Right atrium auricular region (tissue), 2 donors: ENCODE results near the gene DPYSL3. TPM values are rescaled to one million over a fixed set of nuclear protein-coding genes. Genes with fewer than 3 reads are reported as not detected.

Experiments used
- DNase-seq: peaks from one replicate; pipeline ENCODE4 v3.0.0-alpha.2; 2019; ENCODE audit warnings: low spot score
- H3K27ac ChIP-seq, 2 donors: fragments of 200-600 bp; sonication (generic); 1 replicate in 1 of 2; 2 replicates in 1 of 2; pipeline ENCODE4 v1.5.1; 2016 to 2019
- H3K27me3 ChIP-seq, 2 donors: fragments of 200-600 bp; sonication (generic); one replicate each; pipeline versions ENCODE4 v1.5.1 to v1.6.0; 2017 to 2019
- H3K36me3 ChIP-seq: fragments of 200-600 bp; sonication (generic); one replicate; pipeline ENCODE4 v1.5.1; 2016
- H3K4me1 ChIP-seq, 2 donors: fragments of 200-600 bp; sonication (generic); one replicate each; pipeline versions ENCODE4 v1.5.1 to v1.6.0; 2017 to 2019
- H3K4me3 ChIP-seq, 2 donors: fragments of 200-600 bp; sonication (generic); 1 replicate in 1 of 2; 2 replicates in 1 of 2; pipeline ENCODE4 v1.5.1; 2017 to 2019; ENCODE audit warnings: mild to moderate bottlenecking in 1 of 2, moderate library complexity in 1 of 2
- H3K9me3 ChIP-seq, 2 donors: fragments of 200-600 bp; sonication (generic); one replicate each; pipeline ENCODE4 v1.5.1; 2019
- total RNA-seq, 2 donors: library from RNA; depleted of rRNA; stranded (reverse); fragments of >200 nt; gene quantifications; one replicate each; pipeline ENCODE4 v1.1.0, GENCODE V29; 2016
- TF ChIP-seq, protein P1 (sequence below), 2 donors: fragments of 200-600 bp; sonication (generic); IDR thresholded peaks; one replicate each; pipeline ENCODE4 v1.5.1; 2019; ENCODE audit warnings: antibody characterized with exemption in 2 of 2

DPYSL3 gene
- total RNA-seq, 2 donors from 2014 or later: 45.3 to 56.2 TPM

DNA sequence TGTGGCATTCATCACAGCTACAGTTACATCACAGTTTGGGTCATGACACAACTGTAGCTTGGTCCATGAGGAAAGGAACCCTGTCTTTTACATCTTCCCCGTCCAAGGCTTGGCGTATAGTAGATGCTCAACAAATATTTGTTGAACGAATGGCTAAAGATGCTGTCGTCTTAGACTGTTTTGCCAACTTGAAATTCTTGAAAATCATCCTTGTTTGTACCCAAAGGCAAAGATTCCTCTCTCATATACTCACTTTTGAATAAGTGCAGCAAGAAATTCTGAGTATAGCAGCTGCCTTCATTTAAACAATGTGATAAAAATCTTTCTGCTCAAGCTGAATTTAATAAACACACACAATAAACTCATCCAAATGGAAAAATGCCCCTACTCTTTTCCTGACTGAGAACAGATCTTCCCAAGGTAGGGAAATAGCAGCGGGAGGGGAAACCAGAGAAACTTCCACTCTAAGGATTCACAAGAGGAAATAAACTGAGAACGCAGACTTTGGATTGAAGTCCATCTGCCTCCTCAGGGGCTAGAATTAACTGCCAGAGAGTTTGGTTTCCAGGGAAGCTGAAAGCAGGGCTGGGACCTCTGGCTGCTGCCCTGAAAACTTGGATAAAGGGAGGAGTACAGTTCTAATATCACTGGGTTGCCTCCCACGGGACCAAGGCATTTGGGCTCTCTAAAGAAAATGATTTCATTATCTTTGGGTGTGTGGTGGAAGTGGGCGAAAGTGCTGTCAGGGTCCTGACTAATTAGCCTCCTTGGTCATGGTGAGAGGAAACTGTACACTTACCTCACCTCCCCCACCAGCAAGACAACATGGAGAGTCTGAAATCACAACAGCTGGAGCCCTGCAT, 99.1 kb downstream of the DPYSL3 start:
- H3K27me3 ChIP-seq: no peaks in the 10 kb centered on the region
- H3K27ac ChIP-seq: peak overlapping the region; percentile 32 to 38
- peaks cover 0 to 53% of the 10 kb centered on the region in 2 donors for H3K4me1 ChIP-seq
- no peaks in the 10 kb centered on the region for H3K9me3 ChIP-seq
- H3K4me3 ChIP-seq: no peak overlapping the region
- TF ChIP-seq, protein P1, sequence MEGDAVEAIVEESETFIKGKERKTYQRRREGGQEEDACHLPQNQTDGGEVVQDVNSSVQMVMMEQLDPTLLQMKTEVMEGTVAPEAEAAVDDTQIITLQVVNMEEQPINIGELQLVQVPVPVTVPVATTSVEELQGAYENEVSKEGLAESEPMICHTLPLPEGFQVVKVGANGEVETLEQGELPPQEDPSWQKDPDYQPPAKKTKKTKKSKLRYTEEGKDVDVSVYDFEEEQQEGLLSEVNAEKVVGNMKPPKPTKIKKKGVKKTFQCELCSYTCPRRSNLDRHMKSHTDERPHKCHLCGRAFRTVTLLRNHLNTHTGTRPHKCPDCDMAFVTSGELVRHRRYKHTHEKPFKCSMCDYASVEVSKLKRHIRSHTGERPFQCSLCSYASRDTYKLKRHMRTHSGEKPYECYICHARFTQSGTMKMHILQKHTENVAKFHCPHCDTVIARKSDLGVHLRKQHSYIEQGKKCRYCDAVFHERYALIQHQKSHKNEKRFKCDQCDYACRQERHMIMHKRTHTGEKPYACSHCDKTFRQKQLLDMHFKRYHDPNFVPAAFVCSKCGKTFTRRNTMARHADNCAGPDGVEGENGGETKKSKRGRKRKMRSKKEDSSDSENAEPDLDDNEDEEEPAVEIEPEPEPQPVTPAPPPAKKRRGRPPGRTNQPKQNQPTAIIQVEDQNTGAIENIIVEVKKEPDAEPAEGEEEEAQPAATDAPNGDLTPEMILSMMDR (IDR thresholded peaks at IDR 0.05): no peak
- peaks cover 38% of the 10 kb centered on the region for H3K36me3 ChIP-seq
- no peak for DNase-seq

DNA sequence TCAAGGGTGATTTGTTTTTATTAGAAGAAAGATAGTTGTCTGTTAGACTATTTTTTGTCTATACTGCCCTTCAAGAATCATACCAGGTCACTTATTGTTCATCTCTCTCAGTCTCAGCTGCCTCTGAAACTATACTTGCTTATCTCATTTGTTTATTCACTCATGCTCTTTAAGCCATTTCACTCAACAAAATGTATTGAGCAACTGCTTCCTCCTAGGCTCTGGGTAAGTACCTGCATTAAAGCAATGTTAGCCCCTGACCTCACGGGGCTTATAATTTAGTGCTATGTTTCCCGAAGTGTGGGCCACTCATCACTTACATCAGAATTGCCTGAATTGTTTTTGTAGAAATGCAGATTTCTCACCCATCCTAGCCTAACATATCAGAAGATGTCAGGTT, 100.9 kb downstream of the DPYSL3 start:
- Histone ChIP-seq H3K9me3 (no peaks in the 10 kb centered on the region), H3K36me3 (peaks cover 21% of the 10 kb centered on the region), H3K27ac (no peak overlapping the region), H3K4me1 (peaks cover 0 to 70% of the 10 kb centered on the region in 2 donors), H3K4me3 (no peak overlapping the region), H3K27me3 (no peaks in the 10 kb centered on the region)
- TF ChIP-seq, protein P1 (IDR thresholded peaks at IDR 0.05): no peak
- DNase-seq: no peak

DNA sequence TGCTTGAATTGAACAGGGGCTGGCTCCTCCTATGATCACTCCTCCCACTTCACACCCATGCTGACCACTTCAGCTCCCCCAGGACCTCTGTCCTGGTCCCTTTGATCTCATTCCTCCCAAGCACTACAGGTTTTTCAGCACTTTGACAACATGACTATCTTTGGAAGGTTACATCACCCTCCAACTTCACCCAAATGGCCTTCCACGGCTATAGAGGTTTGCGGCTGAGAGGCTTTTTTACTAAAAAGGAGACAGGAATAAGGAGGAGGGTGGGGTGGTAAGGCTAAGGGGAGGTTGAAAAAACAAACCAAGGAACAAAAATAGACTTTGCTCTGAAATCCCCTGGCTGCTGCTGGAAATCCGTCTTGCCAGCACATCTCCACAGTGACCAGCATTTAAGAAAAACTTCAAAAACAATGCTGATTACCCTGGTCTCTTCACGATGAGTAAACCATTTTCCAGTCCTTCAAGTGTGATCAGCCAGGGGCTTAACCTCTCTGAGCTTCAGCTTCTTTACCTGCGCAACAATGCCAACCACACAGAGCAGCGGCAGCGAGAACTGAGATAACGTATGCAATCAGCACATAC, 102.7 kb downstream of the DPYSL3 start:
- peaks cover 3% of the 10 kb centered on the region for H3K36me3 ChIP-seq
- DNase-seq: no peak

DNA sequence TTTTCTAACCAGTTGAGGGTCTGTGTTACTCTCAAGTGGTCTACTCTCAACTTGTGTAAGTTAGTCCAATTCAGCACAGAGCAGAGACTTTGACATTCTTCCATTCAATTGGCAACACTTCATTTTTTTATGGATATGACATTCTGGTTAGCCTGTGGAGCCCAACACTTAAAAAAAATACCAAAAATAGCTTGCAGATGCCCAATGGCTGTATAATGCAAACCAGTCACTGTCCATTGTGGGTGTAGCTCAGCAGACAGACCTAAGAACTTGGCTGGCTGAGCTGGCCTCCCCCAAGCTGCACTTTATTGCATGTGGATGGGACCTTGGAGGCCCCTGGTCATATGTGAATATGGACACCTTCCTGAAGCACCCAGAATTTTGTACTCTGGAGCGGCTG, 103.2 kb downstream of the DPYSL3 start:
- TF ChIP-seq, protein P1 (IDR thresholded peaks at IDR 0.05): no peak
- no peak overlapping the region for H3K4me3 ChIP-seq
- H3K4me1 ChIP-seq: peaks cover 0 to 68% of the 10 kb centered on the region in 2 donors
- H3K9me3 ChIP-seq: no peaks in the 10 kb centered on the region
- H3K27ac ChIP-seq: peak overlapping the region; percentile 28 to 86
- DNase-seq: no peak
- H3K36me3 ChIP-seq: peaks cover under 1% of the 10 kb centered on the region
- no peaks in the 10 kb centered on the region for H3K27me3 ChIP-seq

More for the DNA sequence above, 102.7 kb downstream of the DPYSL3 start:
- H3K4me3 ChIP-seq: no peak overlapping the region
- H3K27ac ChIP-seq: peak overlapping the region; percentile 28 to 86
- H3K9me3 ChIP-seq: no peaks in the 10 kb centered on the region
- TF ChIP-seq, protein P1 (IDR thresholded peaks at IDR 0.05): no peak
- peaks cover 0 to 73% of the 10 kb centered on the region in 2 donors for H3K4me1 ChIP-seq
- no peaks in the 10 kb centered on the region for H3K27me3 ChIP-seq

DNA sequence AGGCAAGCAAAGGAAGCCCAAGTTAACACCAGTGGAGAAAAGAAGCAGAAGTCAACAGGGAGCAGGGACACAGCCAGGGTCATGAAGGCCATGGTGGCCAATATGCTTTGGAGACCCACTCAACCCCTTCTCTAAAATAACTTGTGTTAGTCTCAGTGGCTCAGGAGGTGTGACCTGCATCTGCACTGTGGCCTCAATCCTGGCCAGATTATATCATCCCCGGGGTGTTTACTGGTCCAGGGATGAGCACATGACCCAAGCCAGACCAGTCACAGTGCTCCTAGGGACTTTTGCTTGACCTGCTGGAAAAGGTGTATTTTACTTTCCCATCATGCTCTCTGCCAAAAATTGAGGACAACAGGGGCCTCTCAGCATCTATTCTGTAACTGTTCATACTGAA, 105.2 kb downstream of the DPYSL3 start:
- Histone ChIP-seq H3K9me3 (no peaks in the 10 kb centered on the region), H3K4me1 (peaks cover 0 to 56% of the 10 kb centered on the region in 2 donors), H3K4me3 (no peak overlapping the region), H3K27me3 (no peaks in the 10 kb centered on the region), H3K27ac (peak overlapping the region; percentile 83 to 86), H3K36me3 (peaks cover 18% of the 10 kb centered on the region)
- TF ChIP-seq, protein P1 (IDR thresholded peaks at IDR 0.05): no peak
- DNase-seq: no peak
